GM23338 (cell line): Measurements from ENCODE around the gene STON2. TPM values are rescaled to one million over a fixed set of nuclear protein-coding genes. Genes with fewer than 3 reads are reported as not detected.

Source experiments
- ATAC-seq: fragments of 200-7000 bp; cut with Tn5 transposase; 3 replicates; pipeline ENCODE4 v1.9.1; 2020
- DNase-seq: peaks from one replicate; pipeline ENCODE4 v3.0.0-alpha.2; 2015; ENCODE audit warnings: low spot score
- H2AFZ ChIP-seq: fragments of 200-600 bp; sonication (generic); 2 replicates; pipeline ENCODE4 v1.8.0; 2016; ENCODE audit warnings: antibody characterized with exemption, mild to moderate bottlenecking, moderate library complexity
- H3F3A ChIP-seq: fragments of 200-600 bp; sonication (generic); replicated peaks from 2 replicates; pipeline ENCODE4 v1.8.0; 2017; ENCODE audit warnings: antibody characterized with exemption, mixed run types, low read depth
- H3K27ac ChIP-seq: fragments of 200-600 bp; sonication (generic); 2 replicates; pipeline ENCODE4 v1.6.1; 2016; ENCODE audit warnings: low read depth
- H3K27me3 ChIP-seq: fragments of 200-600 bp; sonication (generic); 2 replicates; pipeline ENCODE4 v1.8.0; 2016; ENCODE audit warnings: mild to moderate bottlenecking, mixed run types, moderate library complexity; ENCODE audit not compliant: insufficient read depth
- H3K36me3 ChIP-seq: fragments of 200-600 bp; sonication (generic); 2 replicates; pipeline ENCODE4 v1.8.0; 2016; ENCODE audit warnings: mild to moderate bottlenecking; ENCODE audit not compliant: insufficient read depth
- H3K4me1 ChIP-seq: fragments of 200-600 bp; sonication (generic); 2 replicates; pipeline ENCODE4 v1.8.0; 2016; ENCODE audit warnings: mild to moderate bottlenecking, moderate library complexity; ENCODE audit not compliant: insufficient read depth
- H3K4me2 ChIP-seq: fragments of 200-600 bp; sonication (generic); 2 replicates; pipeline ENCODE4 v1.7.1; 2017; ENCODE audit warnings: mixed run types
- H3K4me3 ChIP-seq: fragments of 200-600 bp; sonication (generic); 2 replicates; pipeline ENCODE4 v1.6.1; 2016; ENCODE audit warnings: mixed run types
- H3K79me2 ChIP-seq: fragments of 200-600 bp; sonication (generic); replicated peaks from 2 replicates; pipeline ENCODE4 v1.8.0; 2017; ENCODE audit warnings: mild to moderate bottlenecking; ENCODE audit not compliant: insufficient read depth
- H3K9me2 ChIP-seq: fragments of 200-600 bp; sonication (generic); 2 replicates; pipeline ENCODE4 v1.8.0; 2017; ENCODE audit not compliant: insufficient read depth
- H4K20me1 ChIP-seq: fragments of 200-600 bp; sonication (generic); replicated peaks from 2 replicates; pipeline ENCODE4 v1.8.0; 2017; ENCODE audit warnings: mild to moderate bottlenecking; ENCODE audit not compliant: insufficient read depth
- H3K27ac Mint-ChIP-seq: 2 replicates; pipeline ENCODE4 v1.8.0; 2020; ENCODE audit warnings: inconsistent platforms, mild to moderate bottlenecking, moderate library complexity, mixed read lengths
- H3K27me3 Mint-ChIP-seq: 3 replicates; pipeline ENCODE4 v1.8.0; 2022; ENCODE audit warnings: low read depth, mild to moderate bottlenecking, moderate library complexity, mixed read lengths, inconsistent platforms; ENCODE audit not compliant: insufficient read depth, poor library complexity
- H3K36me3 Mint-ChIP-seq: 3 replicates; pipeline ENCODE4 v1.8.0; 2021; ENCODE audit warnings: low read depth, mild to moderate bottlenecking, inconsistent platforms, moderate library complexity, mixed read lengths
- H3K4me1 Mint-ChIP-seq: 3 replicates; pipeline ENCODE4 v1.8.0; 2020; ENCODE audit warnings: mild to moderate bottlenecking, inconsistent platforms, mixed read lengths
- H3K4me3 Mint-ChIP-seq: 3 replicates; pipeline ENCODE4 v1.8.0; 2021; ENCODE audit warnings: moderate library complexity, mild to moderate bottlenecking, inconsistent platforms, mixed read lengths
- H3K9me3 Mint-ChIP-seq: 3 replicates; pipeline ENCODE4 v1.8.0; 2020; ENCODE audit warnings: moderate library complexity, mild to moderate bottlenecking, inconsistent platforms, mixed read lengths
- CREB1 ChIP-seq: fragments of 250-450 bp; sonication (Bioruptor Pico); IDR thresholded peaks from 2 replicates; pipeline ENCODE4 v1.5.0; 2020; ENCODE audit warnings: low read depth, mild to moderate bottlenecking, moderate library complexity
- CTCF ChIP-seq, 2 experiments: fragments of 200-600 bp in 1 of 2; sonication (generic) in 1 of 2; conservative IDR thresholded peaks; 2 replicates each; pipeline versions ENCODE4 v1.5.1 to v1.6.1; 2016 to 2017; ENCODE audit warnings: antibody characterized with exemption in 2 of 2, low read depth in 2 of 2, mild to moderate bottlenecking in 2 of 2, moderate library complexity in 1 of 2
- EZH2phosphoT487 ChIP-seq: fragments of 200-600 bp; sonication (generic); IDR thresholded peaks from one replicate; pipeline ENCODE4 v1.8.1; 2018; ENCODE audit warnings: antibody characterized with exemption; ENCODE audit not compliant: unreplicated experiment
- JUNB ChIP-seq: IDR thresholded peaks from one replicate; pipeline ENCODE4 v1.6.1; 2016; ENCODE audit warnings: antibody characterized with exemption; ENCODE audit not compliant: unreplicated experiment
- NANOG ChIP-seq: IDR thresholded peaks from 2 replicates; pipeline ENCODE4 v1.6.1; 2016; ENCODE audit warnings: antibody characterized with exemption, borderline replicate concordance
- POLR2AphosphoS5 ChIP-seq: IDR thresholded peaks from 2 replicates; pipeline ENCODE4 v1.6.1; 2016; ENCODE audit warnings: antibody characterized with exemption, low read depth
- STAT1 ChIP-seq: IDR thresholded peaks from one replicate; pipeline ENCODE4 v1.6.1; 2016; ENCODE audit warnings: antibody characterized with exemption; ENCODE audit not compliant: unreplicated experiment
- ZNF114 ChIP-seq: fragments of 250-450 bp; sonication (Bioruptor Pico); IDR thresholded peaks from 2 replicates; pipeline ENCODE4 v1.5.0; 2020; ENCODE audit warnings: mild to moderate bottlenecking, moderate library complexity
- ZNF331 ChIP-seq: fragments of 250-450 bp; sonication (Bioruptor Pico); IDR thresholded peaks from 2 replicates; pipeline ENCODE4 v1.5.0; 2020; ENCODE audit warnings: low read depth, mild to moderate bottlenecking, moderate library complexity
- ZNF462 ChIP-seq: fragments of 250-450 bp; sonication (Bioruptor Pico); IDR thresholded peaks from 2 replicates; pipeline ENCODE4 v1.5.0; 2020; ENCODE audit warnings: mild to moderate bottlenecking, moderate library complexity
- polyA plus RNA-seq: library from polyadenylated mRNA; unstranded; fragments of >200 nt; fragmentation: Nextera tagmentation; extraction: Ambion mirVana; gene quantifications from 2 replicates; pipeline ENCODE4 v1.2.1, GENCODE V29; 2016
- total RNA-seq: library from RNA; depleted of rRNA; stranded (reverse); fragments of >200 nt; shearing (Covaris generic); gene quantifications from 2 replicates; pipeline ENCODE4 v1.2.3, GENCODE V29; 2014

Gene STON2
- total and polyA plus RNA-seq, 2 experiments from 2014 or later = 8.2 to 71.0 TPM

GRCh38 chr14:81386290-81386745, 13.8 kb downstream of the STON2 start:
- peak overlapping the region; percentile 85 for H3K27ac Mint-ChIP-seq
- peaks cover 17% of the 10 kb centered on the region for H3K36me3 Mint-ChIP-seq
- peaks cover 32% of the 10 kb centered on the region for H3K4me1 ChIP-seq
- no peaks in the 10 kb centered on the region for H3K36me3 ChIP-seq
- H3K4me3 ChIP-seq = no peak overlapping the region
- no peaks in the 10 kb centered on the region; the same call in 1 of the 2 replicates for H3K9me2 ChIP-seq
- H3K9me3 Mint-ChIP-seq = no peaks in the 10 kb centered on the region; the same call in 2 of the 3 replicates
- ATAC-seq (peak; percentile 58), DNase-seq (peak; percentile 43)
- no peaks in the 10 kb centered on the region for H3K79me2 ChIP-seq
- H3K4me2 ChIP-seq = peak overlapping the region; percentile 50
- peaks cover 11% of the 10 kb centered on the region for H3K27me3 Mint-ChIP-seq
- H3K27me3 ChIP-seq = no peaks in the 10 kb centered on the region
- peak overlapping the region; percentile 35 for H3K27ac ChIP-seq
- TF ChIP-seq POLR2AphosphoS5 (no peak), NANOG (no peak), ZNF462 (CRISPR knock-in tag) (no peak), EZH2phosphoT487 (no peak), ZNF331 (CRISPR knock-in tag) (no peak), CREB1 (CRISPR knock-in tag) (no peak), JUNB (no peak), ZNF114 (CRISPR knock-in tag) (no peak), CTCF (conservative IDR thresholded peaks at IDR 0.05; ENCODE audit: low read depth in 2 of 2) (no peak), STAT1 (no peak)
- H3K4me1 Mint-ChIP-seq = peaks cover 33% of the 10 kb centered on the region
- H4K20me1 ChIP-seq = no peaks in the 10 kb centered on the region
- no peaks in the 10 kb centered on the region for H3F3A ChIP-seq
- no peak overlapping the region for H2AFZ ChIP-seq
- H3K4me3 Mint-ChIP-seq = no peak overlapping the region
